Epithelial cell of prostate (primary cell): ENCODE results near the gene KCNE3.
A peak's percentile ranks its signal among the peaks of the same experiment; 100 is the strongest.
"Not testable (repeated sequence)": the region's sequence is repeated elsewhere in the genome, so short reads cannot be mapped to it uniquely, and the experiment has no call there.

Experiments used
- DNase-seq: peaks from one replicate; pipeline ENCODE4 v3.0.0-alpha.2; 2011; ENCODE audit warnings: low read depth, low spot score
- H3K27ac ChIP-seq: fragments of 450-650 bp; 2 replicates; pipeline ENCODE4 v1.5.1; 2017; ENCODE audit warnings: mild to moderate bottlenecking

The KCNE3 gene

GRCh38 chr11:74447720-74448119, 19.6 kb downstream of the KCNE3 start:
- H3K27ac ChIP-seq: no peak overlapping the region
- DNase-seq: no peak

GRCh38 chr11:74446532-74446938, 20.8 kb downstream of the KCNE3 start:
- no peak overlapping the region for H3K27ac ChIP-seq
- no peak for DNase-seq

GRCh38 chr11:74444173-74444826, 23.0 kb downstream of the KCNE3 start:
- H3K27ac ChIP-seq: no peak overlapping the region
- no peak for DNase-seq

- no peak overlapping the region for H3K27ac ChIP-seq
- no peak for DNase-seq
Measured at GRCh38 chr11:74443071-74443864, 24.1 kb downstream of the KCNE3 start.

- DNase-seq: no peak
- H3K27ac ChIP-seq: no peak overlapping the region
Measured at GRCh38 chr11:74442636-74443035, 24.7 kb downstream of the KCNE3 start.

- DNase-seq: no peak
- no peak overlapping the region for H3K27ac ChIP-seq
Measured at GRCh38 chr11:74438681-74439080, 28.7 kb downstream of the KCNE3 start.

- DNase-seq: no peak
- H3K27ac ChIP-seq: no peak overlapping the region
Measured at GRCh38 chr11:74437441-74438042, 29.8 kb downstream of the KCNE3 start.

- no peak for DNase-seq
- H3K27ac ChIP-seq: no peak overlapping the region
Measured at GRCh38 chr11:74434528-74434927, 32.8 kb downstream of the KCNE3 start.

GRCh38 chr11:74429205-74429604, 38.1 kb downstream of the KCNE3 start:
- no peak for DNase-seq
- H3K27ac ChIP-seq: no peak overlapping the region

- H3K27ac ChIP-seq: no peak overlapping the region
- DNase-seq: no peak
Measured at GRCh38 chr11:74427384-74427886, 39.9 kb downstream of the KCNE3 start.

- H3K27ac ChIP-seq: no peak overlapping the region
- no peak for DNase-seq
Measured at GRCh38 chr11:74425100-74425499, 42.2 kb downstream of the KCNE3 start.

- H3K27ac ChIP-seq: peak overlapping the region; percentile 23
- no peak for DNase-seq
Measured at GRCh38 chr11:74418509-74418895, 48.8 kb downstream of the KCNE3 start.

GRCh38 chr11:74417860-74418508, 49.4 kb downstream of the KCNE3 start:
- no peak for DNase-seq
- H3K27ac ChIP-seq: peak overlapping the region; percentile 28

GRCh38 chr11:74417379-74417804, 50.0 kb downstream of the KCNE3 start:
- peak overlapping the region; percentile 28 for H3K27ac ChIP-seq
- DNase-seq: peak; percentile 49

GRCh38 chr11:74416974-74417373, 50.4 kb downstream of the KCNE3 start:
- not testable (repeated sequence) for H3K27ac ChIP-seq, DNase-seq

GRCh38 chr11:74412733-74413359, 54.5 kb downstream of the KCNE3 start:
- H3K27ac ChIP-seq: no peak overlapping the region
- DNase-seq: no peak

GRCh38 chr11:74412321-74412720, 55.0 kb downstream of the KCNE3 start:
- H3K27ac ChIP-seq: no peak overlapping the region
- DNase-seq: no peak

GRCh38 chr11:74409633-74410032, 57.7 kb downstream of the KCNE3 start:
- no peak overlapping the region for H3K27ac ChIP-seq

More at GRCh38 chr11:74409633-74410032, 57.7 kb downstream of the KCNE3 start:
- DNase-seq: no peak
